OCI-LY3 (cell line): ENCODE measurements around the gene GPC3.
"Not testable (repeated sequence)": the region's sequence is repeated elsewhere in the genome, so short reads cannot be mapped to it uniquely, and the experiment has no call there.

Experiments
- H2AFZ ChIP-seq: fragments of 200-600, 300-600 bp; shearing (Covaris generic); 2 replicates; pipeline ENCODE4 v1.6.0; 2014; ENCODE audit warnings: antibody characterized with exemption, low read depth, low read length
- H3K27ac ChIP-seq: fragments of 200-600, 300-600 bp; sonication (generic); 2 replicates; pipeline ENCODE4 v1.5.1; 2014; ENCODE audit warnings: mild to moderate bottlenecking, low read length, moderate library complexity, mixed read lengths
- H3K27me3 ChIP-seq: fragments of 200-600, 300-600 bp; sonication (generic); 2 replicates; pipeline ENCODE4 v1.6.1; 2014; ENCODE audit warnings: low read depth, low read length, mixed read lengths
- H3K36me3 ChIP-seq: fragments of 200-600, 300-600 bp; sonication (generic); replicated peaks from 2 replicates; pipeline ENCODE3; 2014; ENCODE audit warnings: low read depth, low read length, mixed read lengths
- H3K4me1 ChIP-seq: fragments of 300-600, 200-600 bp; sonication (generic); 2 replicates; pipeline ENCODE4 v1.6.1; 2014; ENCODE audit warnings: low read length, mixed read lengths
- H3K4me2 ChIP-seq: fragments of 200-600, 300-600 bp; sonication (generic); 2 replicates; pipeline ENCODE4 v1.6.1; 2014; ENCODE audit warnings: low read length, mixed read lengths
- H3K4me3 ChIP-seq: fragments of 300-600, 200-600 bp; sonication (generic); 2 replicates; pipeline ENCODE4 v1.5.1; 2014; ENCODE audit warnings: antibody characterized with exemption, mild to moderate bottlenecking, low read length, moderate library complexity
- H3K79me2 ChIP-seq: fragments of 300-600, 200-600 bp; shearing (Covaris generic); 2 replicates; pipeline ENCODE4 v1.6.1; 2014; ENCODE audit warnings: mild to moderate bottlenecking, low read length, mixed read lengths
- H3K9ac ChIP-seq: fragments of 300-600, 200-600 bp; shearing (Covaris generic); 2 replicates; pipeline ENCODE4 v1.6.0; 2014; ENCODE audit warnings: mild to moderate bottlenecking, low read length, moderate library complexity
- H3K9me3 ChIP-seq: fragments of 200-600, 300-600 bp; shearing (Covaris generic); 2 replicates; pipeline ENCODE4 v1.6.1; 2014; ENCODE audit warnings: low read length, mixed read lengths; ENCODE audit not compliant: insufficient read depth
- H4K20me1 ChIP-seq: fragments of 200-600, 300-600 bp; sonication (generic); 2 replicates; pipeline ENCODE4 v1.6.1; 2016; ENCODE audit warnings: low read length, mixed read lengths; ENCODE audit not compliant: insufficient read depth
- CTCF ChIP-seq: fragments of 200-600, 300-600 bp; sonication (generic); IDR thresholded peaks from 2 replicates; pipeline ENCODE4 v1.5.1; 2014; ENCODE audit warnings: antibody characterized with exemption, low read length, low read depth
- EZH2phosphoT487 ChIP-seq: fragments of 200-600 bp; shearing (Covaris generic); IDR thresholded peaks from 2 replicates; pipeline ENCODE4 v1.6.1; 2018; ENCODE audit warnings: antibody characterized with exemption, mixed run types, low read depth

GPC3 gene

GRCh38 chrX:134019567-134020206, 34.3 kb upstream of the GPC3 start:
- Histone ChIP-seq H4K20me1 (no peaks in the 10 kb centered on the region), H3K9me3 (no peaks in the 10 kb centered on the region), H3K27me3 (no peaks in the 10 kb centered on the region), H2AFZ (no peak overlapping the region), H3K36me3 (no peaks in the 10 kb centered on the region), H3K4me2 (no peak overlapping the region), H3K4me1 (no peaks in the 10 kb centered on the region; the same call in 1 of the 2 replicates), H3K27ac (no peak overlapping the region), H3K4me3 (no peak overlapping the region), H3K9ac (no peak overlapping the region), H3K79me2 (no peaks in the 10 kb centered on the region)
- no peak for TF ChIP-seq EZH2phosphoT487
- TF ChIP-seq CTCF: no peak

GRCh38 chrX:134016309-134016708, 30.9 kb upstream of the GPC3 start:
- not testable (repeated sequence) for H3K9ac ChIP-seq, H3K4me2 ChIP-seq, H3K4me1 ChIP-seq, H3K27ac ChIP-seq, H3K79me2 ChIP-seq, H3K4me3 ChIP-seq, H3K36me3 ChIP-seq, H4K20me1 ChIP-seq, H3K9me3 ChIP-seq, H2AFZ ChIP-seq, H3K27me3 ChIP-seq

- H3K27ac ChIP-seq, H4K20me1 ChIP-seq, H3K4me2 ChIP-seq, H3K27me3 ChIP-seq, H3K36me3 ChIP-seq, H2AFZ ChIP-seq, H3K4me3 ChIP-seq, H3K4me1 ChIP-seq, H3K9me3 ChIP-seq, H3K79me2 ChIP-seq, H3K9ac ChIP-seq: not testable (repeated sequence)
These were observed 30.1 kb upstream of the GPC3 start for GRCh38 chrX:134015510-134015909.

GRCh38 chrX:134013524-134013923, 28.1 kb upstream of the GPC3 start:
- no peak overlapping the region for H3K4me2 ChIP-seq
- H3K4me1 ChIP-seq: no peaks in the 10 kb centered on the region; the same call in 1 of the 2 replicates
- no peaks in the 10 kb centered on the region for H3K79me2 ChIP-seq
- no peak overlapping the region for H3K27ac ChIP-seq
- H3K36me3 ChIP-seq: no peaks in the 10 kb centered on the region
- H3K4me3 ChIP-seq: no peak overlapping the region
- H3K9me3 ChIP-seq: no peaks in the 10 kb centered on the region
- TF ChIP-seq EZH2phosphoT487 (no peak), CTCF (no peak)
- H2AFZ ChIP-seq: no peak overlapping the region
- H3K9ac ChIP-seq: no peak overlapping the region
- H4K20me1 ChIP-seq: no peaks in the 10 kb centered on the region
- H3K27me3 ChIP-seq: no peaks in the 10 kb centered on the region

- H3K79me2 ChIP-seq: no peaks in the 10 kb centered on the region
- no peaks in the 10 kb centered on the region for H3K4me1 ChIP-seq
- no peak for TF ChIP-seq EZH2phosphoT487
- TF ChIP-seq CTCF: no peak
- no peaks in the 10 kb centered on the region for H4K20me1 ChIP-seq
- H3K9ac ChIP-seq: no peak overlapping the region
- H3K27ac ChIP-seq: no peak overlapping the region
- no peaks in the 10 kb centered on the region for H3K9me3 ChIP-seq
- no peak overlapping the region for H2AFZ ChIP-seq
- no peaks in the 10 kb centered on the region for H3K36me3 ChIP-seq
- H3K4me3 ChIP-seq: no peak overlapping the region
- no peak overlapping the region for H3K4me2 ChIP-seq
- no peaks in the 10 kb centered on the region for H3K27me3 ChIP-seq
These were observed 27.7 kb upstream of the GPC3 start for GRCh38 chrX:134013092-134013497.
